Inferior parietal cortex (tissue), 1 donor: Measurements from ENCODE around the gene GOLIM4.
A peak's percentile ranks its signal among the peaks of the same experiment; 100 is the strongest.

Source experiments
- DNase-seq: peaks from one replicate; pipeline ENCODE4 v3.0.0-alpha.2; 2016; ENCODE audit errors: extremely low spot score

The GOLIM4 gene

DNA sequence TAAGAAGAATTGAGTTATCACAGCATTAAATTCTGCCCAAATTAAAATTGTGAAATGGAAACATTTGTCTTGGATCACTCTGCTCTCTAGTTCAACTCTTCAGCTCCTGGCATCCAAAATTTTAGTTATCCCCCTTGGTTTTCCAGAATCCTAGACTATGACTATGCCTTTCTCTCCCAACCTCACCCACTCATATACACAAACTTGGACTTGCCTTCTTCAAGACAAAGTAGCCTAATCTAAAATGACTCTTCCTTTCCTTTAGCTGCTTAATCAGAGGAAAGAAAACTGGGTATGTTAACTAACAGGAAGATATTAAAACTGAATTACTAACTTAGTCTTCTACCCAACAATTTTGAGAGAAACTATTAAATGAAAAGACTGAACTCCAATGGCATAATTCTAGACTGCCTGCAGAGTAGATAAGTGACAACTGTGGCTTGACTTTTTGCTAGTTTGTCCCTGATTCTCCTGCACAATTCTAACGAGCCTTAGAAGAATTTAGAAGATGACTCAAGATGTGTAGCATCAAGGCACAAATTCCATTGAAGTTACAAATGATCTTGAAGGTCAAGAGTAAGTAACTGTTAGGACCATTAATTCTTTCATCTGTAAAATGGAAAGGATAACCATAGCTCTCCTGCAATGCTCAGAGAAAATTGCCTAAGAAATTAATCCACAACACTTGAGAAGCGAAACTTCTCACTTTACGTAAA lies 5.2 kb upstream of the GOLIM4 start:
- no peak for DNase-seq

DNA sequence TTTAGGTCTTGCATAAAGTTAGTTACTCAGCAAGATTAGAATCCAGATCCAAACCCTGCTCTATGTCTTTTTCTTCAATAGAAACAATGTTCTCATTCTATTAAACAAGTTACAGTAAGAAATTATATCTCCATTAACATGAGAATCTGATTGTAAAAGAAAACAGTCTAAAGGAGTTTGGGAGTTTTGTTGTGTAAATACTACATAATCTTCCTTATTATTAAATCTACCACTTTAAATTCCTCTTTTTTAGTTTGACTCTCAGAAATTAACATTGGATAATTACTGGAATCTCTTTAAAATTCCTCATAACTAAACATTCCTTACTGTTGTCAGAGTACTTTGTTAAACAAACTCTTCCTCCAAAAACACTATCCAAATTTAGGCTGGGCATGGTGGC lies 1.7 kb upstream of the GOLIM4 start:
- no peak for DNase-seq

- DNase-seq: peak; percentile 67
Measured at GRCh38 chr3:168096210-168096652, 507 bp upstream of the GOLIM4 start.

GRCh38 chr3:168094877-168095610 lies 680 bp downstream of the GOLIM4 start:
- DNase-seq: peak; percentile 55

DNA sequence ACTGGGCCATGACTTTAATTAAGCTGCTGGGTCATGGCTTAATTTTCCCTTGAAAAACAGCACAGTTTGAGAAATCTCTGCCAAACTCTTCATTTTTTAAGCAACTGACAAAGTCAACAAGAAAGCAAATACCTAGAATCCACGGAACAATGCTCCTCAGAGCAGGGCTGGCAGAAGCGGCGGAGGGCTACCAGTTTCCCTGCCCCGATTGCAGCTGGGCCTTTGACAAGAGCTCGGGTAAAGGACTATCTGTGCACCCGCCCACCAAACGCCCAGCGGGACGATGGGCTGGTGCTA lies 1.2 kb downstream of the GOLIM4 start:
- no peak for DNase-seq

- no peak for DNase-seq
Measured at GRCh38 chr3:168093790-168094189, 1.9 kb downstream of the GOLIM4 start.

GRCh38 chr3:168093229-168093628 lies 2.5 kb downstream of the GOLIM4 start:
- no peak for DNase-seq

DNA sequence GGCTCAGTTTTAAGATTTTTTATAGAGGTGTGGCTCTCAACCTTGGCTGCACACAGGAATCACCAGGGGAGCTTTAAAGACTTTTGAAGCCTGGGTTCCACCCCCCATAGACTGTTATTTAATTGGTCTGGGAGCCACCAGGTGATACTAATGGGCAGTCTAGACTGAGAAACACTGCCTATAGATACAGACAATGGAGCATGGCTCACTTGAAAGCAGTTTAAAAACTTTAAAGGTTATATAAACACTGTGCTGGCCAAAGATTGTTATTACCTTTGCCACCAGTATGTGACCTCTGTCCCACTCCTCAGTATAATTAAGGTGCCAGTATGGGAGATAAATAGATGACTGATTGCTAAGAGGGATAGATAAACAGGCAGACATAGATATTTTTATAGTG lies 3.8 kb downstream of the GOLIM4 start:
- DNase-seq: no peak

GRCh38 chr3:168091302-168091858 lies 4.3 kb downstream of the GOLIM4 start:
- no peak for DNase-seq

DNA sequence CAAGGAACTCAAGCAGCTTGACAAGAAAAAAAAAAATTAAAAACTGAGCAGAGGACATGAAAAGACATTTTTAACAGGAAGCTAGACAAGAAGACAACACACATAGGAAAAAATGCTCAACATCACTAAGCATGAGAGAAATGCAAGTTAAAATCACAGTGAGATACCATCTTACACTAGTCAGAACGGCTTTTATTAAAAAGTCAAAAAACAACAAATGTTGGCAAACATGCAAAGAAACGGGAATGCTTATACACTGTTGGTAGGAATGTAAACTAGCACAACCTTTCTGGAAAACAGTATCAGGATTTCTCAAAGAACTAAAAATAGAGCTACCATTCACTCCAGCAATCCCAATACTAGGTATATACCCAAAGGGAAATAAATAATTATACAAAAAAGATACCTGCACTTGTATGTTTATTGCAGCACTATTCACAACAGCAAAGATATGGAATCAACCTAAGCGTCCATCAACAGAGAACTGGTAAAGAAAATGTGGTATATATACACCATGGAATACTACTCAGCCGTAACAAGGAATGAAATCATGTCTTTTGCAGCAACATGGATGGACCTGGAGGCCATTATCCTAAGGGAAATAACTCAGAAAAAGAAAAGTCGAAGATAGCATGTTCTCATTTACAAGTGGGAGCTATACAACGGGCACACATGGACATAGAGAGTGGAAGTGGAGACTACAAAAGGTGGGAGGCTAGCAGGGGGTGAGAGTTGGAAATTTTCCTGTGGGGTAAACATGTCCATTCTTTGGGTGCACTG lies 5.2 kb downstream of the GOLIM4 start:
- DNase-seq: no peak

GRCh38 chr3:168089179-168089771 lies 6.4 kb downstream of the GOLIM4 start:
- DNase-seq: no peak

GRCh38 chr3:168088106-168088720 lies 7.5 kb downstream of the GOLIM4 start:
- no peak for DNase-seq

DNA sequence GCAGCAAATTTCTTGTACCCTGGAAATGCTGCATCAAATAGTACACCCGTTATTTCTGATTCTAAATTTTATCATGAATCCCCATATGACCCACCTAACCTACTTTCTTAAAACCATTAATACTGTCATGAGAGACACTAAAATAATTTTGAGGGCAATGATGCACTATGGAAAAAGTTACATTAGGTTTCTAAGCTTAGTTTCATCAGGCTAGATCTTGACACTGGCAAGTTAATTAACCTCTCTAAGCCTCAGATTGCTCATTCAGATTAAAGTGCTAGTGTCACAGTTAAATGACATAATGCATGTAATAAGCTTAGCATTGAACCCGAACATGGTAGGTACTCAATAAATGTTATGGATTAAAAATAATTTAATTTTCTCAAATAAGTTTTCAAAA lies 8.2 kb downstream of the GOLIM4 start:
- no peak for DNase-seq

DNA sequence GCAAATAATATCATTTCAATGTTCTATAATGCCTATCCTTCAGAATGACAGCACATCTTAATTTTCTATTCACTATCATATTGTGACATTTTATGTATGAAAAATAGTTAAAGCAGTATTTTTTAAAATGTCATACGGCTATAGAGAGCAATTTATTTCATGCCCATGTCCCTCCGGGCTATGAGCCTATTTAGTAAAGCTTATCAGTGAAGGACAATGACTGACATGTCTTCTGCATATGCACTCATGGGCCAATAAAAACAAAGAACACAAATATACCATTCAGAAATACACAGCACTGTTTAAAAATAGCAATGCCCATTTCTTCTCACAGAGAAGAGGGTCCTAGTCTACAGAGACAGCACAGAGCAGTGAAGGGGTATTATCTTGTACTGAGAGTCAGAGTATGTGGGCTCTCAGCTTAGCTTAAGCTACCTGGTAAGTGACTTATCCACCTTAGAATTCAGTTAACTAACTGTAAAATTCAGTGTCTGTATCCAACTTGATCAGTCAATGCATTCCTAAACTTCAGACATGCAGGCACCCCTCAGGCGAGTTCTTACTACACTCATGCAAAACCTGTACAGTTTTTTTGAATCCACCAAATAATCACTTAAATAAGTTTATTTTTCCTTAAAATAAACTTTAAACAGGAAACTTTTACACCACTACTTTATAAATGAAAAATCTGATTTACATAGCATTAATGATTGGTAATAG lies 9.0 kb downstream of the GOLIM4 start:
- DNase-seq: no peak

GRCh38 chr3:168085491-168086119 lies 10.1 kb downstream of the GOLIM4 start:
- DNase-seq: no peak

- DNase-seq: no peak
Measured at GRCh38 chr3:168083906-168084305, 11.8 kb downstream of the GOLIM4 start.

DNA sequence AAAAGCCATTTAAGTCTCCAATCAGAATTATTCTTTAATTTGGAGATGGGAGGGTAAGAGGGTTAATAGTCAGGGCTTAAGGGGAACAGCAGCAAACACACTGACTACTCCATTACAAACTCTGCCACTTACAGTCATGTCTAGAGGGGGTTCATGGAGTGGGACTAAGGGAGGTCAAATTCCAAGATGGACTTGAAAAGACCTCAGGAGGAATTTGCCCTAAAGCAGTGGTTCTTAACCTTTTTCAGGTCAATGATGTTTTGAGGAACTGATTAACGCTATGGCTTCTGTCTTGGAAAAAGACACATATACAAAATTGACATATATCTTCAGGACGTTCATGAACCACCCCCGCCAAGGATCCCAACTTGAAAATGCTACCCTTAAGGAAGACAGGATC lies 13.9 kb downstream of the GOLIM4 start:
- no peak for DNase-seq

DNA sequence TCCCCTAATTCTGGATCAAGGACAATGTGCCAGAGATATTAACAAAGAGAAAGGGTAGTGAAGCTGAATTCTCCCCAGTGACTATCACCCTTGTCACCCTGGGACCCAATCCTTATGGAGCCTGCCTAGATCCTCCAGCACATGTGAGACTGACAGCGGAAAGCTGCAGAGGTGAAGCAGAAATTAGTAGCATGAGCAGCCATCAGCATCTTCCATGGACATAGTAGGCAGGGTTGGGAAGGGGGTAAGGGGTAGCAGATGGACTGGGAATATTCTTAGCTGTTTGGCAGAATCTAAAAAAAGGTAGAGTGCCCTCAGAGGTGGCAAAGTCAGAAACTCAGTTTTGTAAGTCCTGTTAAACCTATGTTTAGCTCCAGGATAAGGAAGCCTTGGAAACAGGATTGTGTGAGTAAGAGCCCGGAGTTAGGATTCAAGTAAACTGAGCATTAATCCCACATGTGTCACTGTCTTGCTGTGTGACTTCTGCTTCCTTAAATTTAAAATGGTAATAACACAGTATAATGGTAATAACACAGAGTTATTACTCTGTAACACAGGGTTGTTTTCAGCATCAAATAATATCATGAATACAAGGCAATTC lies 14.5 kb downstream of the GOLIM4 start:
- DNase-seq: no peak

DNA sequence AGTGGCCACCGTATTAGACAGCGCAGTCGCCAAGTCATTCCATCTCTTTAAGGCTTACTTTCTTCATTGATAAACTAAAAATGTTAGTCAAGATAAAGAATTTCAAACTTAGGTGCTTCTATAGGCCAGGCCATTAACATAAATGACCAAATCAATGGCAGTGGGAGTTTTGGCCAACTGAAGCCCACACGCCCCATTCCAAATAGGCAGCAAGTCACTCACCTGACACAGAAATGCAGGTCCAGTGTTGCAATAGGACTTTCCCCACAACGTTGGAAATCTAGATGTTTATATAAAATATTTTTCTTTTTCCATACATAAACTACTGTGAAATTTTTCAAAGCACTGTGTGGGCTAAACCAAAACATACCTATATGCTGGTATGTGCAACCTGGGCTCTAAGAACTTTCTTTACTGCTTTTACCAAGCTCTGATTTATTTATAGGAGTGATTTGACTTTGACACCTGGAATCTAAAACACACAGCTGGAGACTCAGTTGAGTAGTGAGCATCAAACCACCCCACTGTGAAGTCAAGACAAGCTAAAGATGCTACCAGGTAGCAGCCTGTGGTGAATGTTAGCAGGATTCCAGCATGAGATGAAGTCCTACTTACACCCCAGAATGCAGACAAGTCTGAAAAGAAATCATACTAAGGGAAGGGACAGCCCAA lies 15.1 kb downstream of the GOLIM4 start:
- no peak for DNase-seq

DNA sequence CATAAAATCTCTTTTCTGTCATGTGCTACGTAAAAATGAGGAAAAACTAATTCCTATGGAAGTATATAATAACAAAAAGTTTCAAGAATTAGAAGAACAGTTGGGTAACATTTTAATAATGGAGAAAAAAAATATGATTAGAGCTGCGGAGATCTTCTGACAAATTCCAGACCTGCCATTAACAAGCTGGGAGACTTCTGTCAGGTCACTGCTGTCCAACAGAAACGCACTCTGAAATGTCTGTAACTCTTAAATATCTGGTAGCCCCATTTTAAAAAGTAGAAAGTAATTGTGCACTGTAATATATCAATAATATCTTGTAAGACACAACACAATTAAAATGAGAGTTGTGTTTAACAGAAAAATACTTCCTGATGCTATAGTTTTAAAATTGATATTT lies 15.7 kb downstream of the GOLIM4 start:
- no peak for DNase-seq
